Measurements from ENCODE around the gene RAB11FIP4. TPM values are rescaled to one million over a fixed set of nuclear protein-coding genes. Genes with fewer than 3 reads are reported as not detected.
A peak's percentile ranks its signal among the peaks of the same experiment; 100 is the strongest.

RAB11FIP4 gene
- total RNA-seq, 1 experiment from 2014 or later = 10.8 TPM

GRCh38 chr17:31388770-31389656, 2.5 kb upstream of the RAB11FIP4 start:
- no TSS peak for BruUV-seq (replicated peaks)
- ATAC-seq = peak; percentile 49
- Histone ChIP-seq H3K27ac (ENCODE audit: low read length) (no peak overlapping the region), H3K4me1 (ENCODE audit: control insufficient read depth, insufficient read depth, low read length) (no peaks in the 10 kb centered on the region), H3K36me3 (ENCODE audit: control insufficient read depth, insufficient read depth, low read length) (no peaks in the 10 kb centered on the region), H3K9me3 (ENCODE audit: control insufficient read depth, insufficient read depth, low read depth, low read length) (no peaks in the 10 kb centered on the region), H3K4me3 (ENCODE audit: low read depth in 2 of 2, low read length in 2 of 2) (no peak overlapping the region), H3K27me3 (ENCODE audit: control insufficient read depth, insufficient read depth, low read length) (no peaks in the 10 kb centered on the region)
- TF ChIP-seq, protein P1, sequence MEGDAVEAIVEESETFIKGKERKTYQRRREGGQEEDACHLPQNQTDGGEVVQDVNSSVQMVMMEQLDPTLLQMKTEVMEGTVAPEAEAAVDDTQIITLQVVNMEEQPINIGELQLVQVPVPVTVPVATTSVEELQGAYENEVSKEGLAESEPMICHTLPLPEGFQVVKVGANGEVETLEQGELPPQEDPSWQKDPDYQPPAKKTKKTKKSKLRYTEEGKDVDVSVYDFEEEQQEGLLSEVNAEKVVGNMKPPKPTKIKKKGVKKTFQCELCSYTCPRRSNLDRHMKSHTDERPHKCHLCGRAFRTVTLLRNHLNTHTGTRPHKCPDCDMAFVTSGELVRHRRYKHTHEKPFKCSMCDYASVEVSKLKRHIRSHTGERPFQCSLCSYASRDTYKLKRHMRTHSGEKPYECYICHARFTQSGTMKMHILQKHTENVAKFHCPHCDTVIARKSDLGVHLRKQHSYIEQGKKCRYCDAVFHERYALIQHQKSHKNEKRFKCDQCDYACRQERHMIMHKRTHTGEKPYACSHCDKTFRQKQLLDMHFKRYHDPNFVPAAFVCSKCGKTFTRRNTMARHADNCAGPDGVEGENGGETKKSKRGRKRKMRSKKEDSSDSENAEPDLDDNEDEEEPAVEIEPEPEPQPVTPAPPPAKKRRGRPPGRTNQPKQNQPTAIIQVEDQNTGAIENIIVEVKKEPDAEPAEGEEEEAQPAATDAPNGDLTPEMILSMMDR (IDR thresholded peaks at IDR 0.05) = peak; percentile 88
- no peak for TF ChIP-seq POLR2AphosphoS5 (IDR thresholded peaks at IDR 0.05; ENCODE audit: low read depth, low read length)
- TF ChIP-seq REST (IDR thresholded peaks at IDR 0.05; ENCODE audit: insufficient read depth in 1 of 2, low read depth in 2 of 2, low read length in 1 of 2) = no peak
- TF ChIP-seq SIN3A (IDR thresholded peaks at IDR 0.05; ENCODE audit: borderline replicate concordance, insufficient read depth, low read depth, low read length) = no peak
- intact Hi-C loops (cut with micrococcal nuclease; ENCODE audit: unreplicated experiment) = loop anchor here (5.0 kb wide), 1 partner anchor 138 kb away; no protein-coding TSS in a partner anchor
- ChIA-PET CTCF (interaction anchor here (0.7 to 1.4 kb wide), 4 partner anchors 23 to 271 kb away, joined by 3 to 7 read pairs (median 4); no protein-coding TSS in a partner anchor), POLR2A (interaction anchor here (0.5 to 0.6 kb wide), 2 partner anchors 113 to 353 kb away, joined by 3 to 6 read pairs; no protein-coding TSS in a partner anchor)
- in situ Hi-C loops (cut with HindIII; ENCODE audit: low pct_unique_long_range_greater_than_20kb, low sequenced_read_pairs) = no loop called here
- peak; percentile 12 for DNase-seq (ENCODE audit: low read depth, low spot score)

- in situ Hi-C loops (cut with HindIII; ENCODE audit: low pct_unique_long_range_greater_than_20kb, low sequenced_read_pairs) = no loop called here
- ATAC-seq (no peak), DNase-seq (ENCODE audit: low read depth, low spot score) (no peak)
- no TSS peak for BruUV-seq (replicated peaks)
- Histone ChIP-seq H3K4me1 (ENCODE audit: control insufficient read depth, insufficient read depth, low read length) (no peaks in the 10 kb centered on the region), H3K4me3 (ENCODE audit: low read depth in 2 of 2, low read length in 2 of 2) (no peak overlapping the region), H3K27ac (ENCODE audit: low read length) (no peak overlapping the region), H3K27me3 (ENCODE audit: control insufficient read depth, insufficient read depth, low read length) (no peaks in the 10 kb centered on the region), H3K36me3 (ENCODE audit: control insufficient read depth, insufficient read depth, low read length) (no peaks in the 10 kb centered on the region), H3K9me3 (ENCODE audit: control insufficient read depth, insufficient read depth, low read depth, low read length) (no peaks in the 10 kb centered on the region)
- POLR2A ChIA-PET = interaction anchor here (0.6 kb wide), 1 partner anchor 353 kb away, joined by 3 read pairs; no protein-coding TSS in a partner anchor
- TF ChIP-seq REST (IDR thresholded peaks at IDR 0.05; ENCODE audit: insufficient read depth in 1 of 2, low read depth in 2 of 2, low read length in 1 of 2) (no peak), POLR2AphosphoS5 (IDR thresholded peaks at IDR 0.05; ENCODE audit: low read depth, low read length) (no peak), SIN3A (IDR thresholded peaks at IDR 0.05; ENCODE audit: borderline replicate concordance, insufficient read depth, low read depth, low read length) (no peak), TCF7L2 (IDR thresholded peaks at IDR 0.05; ENCODE audit: low read depth, low read length) (no peak)
- TF ChIP-seq, protein P1 (IDR thresholded peaks at IDR 0.05) = no peak; the same call in 1 of the 2 replicates
- intact Hi-C loops (cut with micrococcal nuclease; ENCODE audit: unreplicated experiment) = loop anchor here (5.0 kb wide), 1 partner anchor 137 kb away; no protein-coding TSS in a partner anchor
- CTCF ChIA-PET = interaction anchor here (0.7 to 1.4 kb wide), 4 partner anchors 22 to 270 kb away, joined by 3 to 7 read pairs (median 4); no protein-coding TSS in a partner anchor
Observed at GRCh38 chr17:31389657-31390381, 1.7 kb upstream of the RAB11FIP4 start.
